IgD-negative memory B cell (primary cell): ENCODE results near the gene LRRIQ1. TPM values are rescaled to one million over a fixed set of nuclear protein-coding genes. Genes with fewer than 3 reads are reported as not detected.
"Not testable (repeated sequence)": the region's sequence is repeated elsewhere in the genome, so short reads cannot be mapped to it uniquely, and the experiment has no call there.

Experiments
- H3K27ac Mint-ChIP-seq, 3 donors: one replicate each; pipeline ENCODE4 v1.8.0; 2020 to 2022; ENCODE audit warnings: mild to moderate bottlenecking in 3 of 3, mixed read lengths in 3 of 3, moderate library complexity in 1 of 3
- H3K27me3 Mint-ChIP-seq: one replicate; pipeline ENCODE4 v1.8.0; 2021; ENCODE audit warnings: mixed read lengths
- H3K36me3 Mint-ChIP-seq: one replicate; pipeline ENCODE4 v1.8.0; 2020; ENCODE audit warnings: mild to moderate bottlenecking, mixed read lengths
- H3K4me1 Mint-ChIP-seq, 3 donors: one replicate each; pipeline ENCODE4 v1.8.0; 2020 to 2022; ENCODE audit warnings: mixed read lengths in 3 of 3, mild to moderate bottlenecking in 1 of 3
- H3K4me3 Mint-ChIP-seq, 4 donors: one replicate each; pipeline ENCODE4 v1.8.0; 2020 to 2022; ENCODE audit warnings: mild to moderate bottlenecking in 4 of 4, mixed read lengths in 4 of 4, moderate library complexity in 3 of 4
- H3K9me3 Mint-ChIP-seq, 3 donors: one replicate each; pipeline ENCODE4 v1.8.0; 2020 to 2021; ENCODE audit warnings: mixed read lengths in 3 of 3, mild to moderate bottlenecking in 1 of 3
- polyA plus RNA-seq: library from polyadenylated mRNA; unstranded; fragments of 300-500 nt; fragmentation: Illumina TruSeq; gene quantifications from one replicate; pipeline ENCODE4 v1.2.3, GENCODE V29; 2021

The LRRIQ1 gene
- polyA plus RNA-seq, 1 donor from 2014 or later, result not detected

DNA sequence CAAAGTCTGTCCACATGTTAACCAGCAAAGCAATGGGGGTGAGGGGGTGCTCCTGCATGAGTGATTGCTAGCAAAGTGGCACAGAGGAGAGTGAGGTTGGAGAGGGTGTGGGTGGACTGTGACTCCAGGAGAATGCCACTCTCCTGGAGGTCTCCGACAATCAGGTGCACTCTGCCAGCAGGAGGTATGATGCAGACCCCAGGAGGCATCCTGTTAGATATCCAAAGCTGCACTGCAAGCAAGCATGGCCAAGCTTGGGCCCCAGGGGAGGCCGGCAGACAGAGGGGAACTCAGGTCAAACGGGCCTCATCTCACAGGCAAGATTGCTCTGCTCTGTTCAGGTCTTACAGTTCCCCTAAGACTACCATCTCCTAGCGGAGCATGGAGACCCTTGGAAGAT is 170.4 kb downstream of the LRRIQ1 start:
- no peaks in the 10 kb centered on the region for H3K36me3 Mint-ChIP-seq
- peaks cover 0 to 1% (median 0%) of the 10 kb centered on the region in 3 donors for H3K4me1 Mint-ChIP-seq
- H3K4me3 Mint-ChIP-seq, result no peak overlapping the region

DNA sequence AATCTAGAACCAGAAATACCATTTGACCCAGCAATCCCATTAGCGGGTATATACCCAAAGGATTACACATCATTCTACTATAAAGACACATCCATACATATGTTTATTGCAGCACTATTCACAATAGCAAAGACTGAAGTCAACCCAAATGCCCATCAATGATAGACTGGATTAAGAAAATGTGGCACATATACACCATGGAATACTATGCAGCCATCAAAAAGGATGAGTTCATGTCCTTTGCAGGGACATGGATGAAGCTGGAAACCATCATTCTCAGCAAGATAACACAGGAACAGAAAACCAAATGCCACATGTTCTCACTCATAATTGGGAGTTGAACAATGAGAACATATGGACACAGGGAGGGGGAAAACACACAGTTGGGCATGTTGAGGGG is 188.2 kb downstream of the LRRIQ1 start:
- not testable (repeated sequence) for H3K27ac Mint-ChIP-seq, H3K9me3 Mint-ChIP-seq, H3K36me3 Mint-ChIP-seq, H3K4me1 Mint-ChIP-seq, H3K4me3 Mint-ChIP-seq, H3K27me3 Mint-ChIP-seq

More for the DNA sequence above, 170.4 kb downstream of the LRRIQ1 start:
- H3K27ac Mint-ChIP-seq, result no peak overlapping the region
- no peaks in the 10 kb centered on the region for H3K27me3 Mint-ChIP-seq
- peaks cover 0 to 4% (median 0%) of the 10 kb centered on the region in 3 donors for H3K9me3 Mint-ChIP-seq

DNA sequence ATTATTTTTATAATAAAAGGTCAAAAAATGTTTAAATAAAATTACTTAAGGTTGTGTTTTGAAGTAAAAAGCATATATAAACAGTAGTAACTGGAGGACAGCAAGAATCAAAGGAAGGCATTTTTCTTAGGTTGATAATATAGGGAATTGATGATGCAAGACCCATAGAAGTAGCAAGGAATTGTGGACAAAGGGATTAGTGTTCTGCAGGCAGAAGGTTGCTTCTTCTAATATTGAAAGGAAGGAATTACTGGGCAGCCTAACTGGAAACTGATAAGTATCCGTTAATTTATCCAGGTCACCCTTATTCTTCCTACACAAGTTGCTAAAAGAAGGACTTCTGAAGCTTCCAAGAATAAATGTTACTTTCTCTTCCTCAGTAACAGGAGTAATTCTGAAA is 189.3 kb downstream of the LRRIQ1 start:
- Mint-ChIP-seq H3K4me3 (no peak overlapping the region), H3K27me3 (no peaks in the 10 kb centered on the region), H3K36me3 (no peaks in the 10 kb centered on the region), H3K4me1 (no peaks in the 10 kb centered on the region), H3K27ac (no peak overlapping the region), H3K9me3 (peaks cover 0 to 8% (median 5%) of the 10 kb centered on the region in 3 donors)

DNA sequence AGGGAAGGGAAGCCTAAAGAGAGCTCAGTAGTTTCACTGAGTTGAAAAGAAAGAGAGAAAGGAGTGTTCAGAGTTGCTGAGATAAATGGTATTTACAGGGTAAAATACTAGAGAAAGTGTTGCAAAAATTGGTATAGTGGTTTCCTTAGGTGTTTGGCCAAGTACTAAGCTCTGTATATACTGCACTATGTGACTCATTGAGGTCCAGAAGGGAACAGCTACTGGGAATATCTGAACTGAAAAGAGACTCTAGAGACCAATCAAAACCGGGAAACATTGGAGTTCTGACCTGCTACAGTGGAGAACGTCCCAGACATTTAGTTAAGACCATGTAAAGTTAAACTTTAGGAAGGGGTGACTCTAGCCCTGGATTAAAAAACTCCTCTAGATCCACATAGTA is 201.2 kb downstream of the LRRIQ1 start:
- no peaks in the 10 kb centered on the region for H3K36me3 Mint-ChIP-seq
- H3K9me3 Mint-ChIP-seq, result peaks cover 0 to 4% (median 1%) of the 10 kb centered on the region in 3 donors
- no peak overlapping the region for H3K4me3 Mint-ChIP-seq
- no peak overlapping the region for H3K27ac Mint-ChIP-seq
- no peaks in the 10 kb centered on the region for H3K27me3 Mint-ChIP-seq
- no peaks in the 10 kb centered on the region for H3K4me1 Mint-ChIP-seq

DNA sequence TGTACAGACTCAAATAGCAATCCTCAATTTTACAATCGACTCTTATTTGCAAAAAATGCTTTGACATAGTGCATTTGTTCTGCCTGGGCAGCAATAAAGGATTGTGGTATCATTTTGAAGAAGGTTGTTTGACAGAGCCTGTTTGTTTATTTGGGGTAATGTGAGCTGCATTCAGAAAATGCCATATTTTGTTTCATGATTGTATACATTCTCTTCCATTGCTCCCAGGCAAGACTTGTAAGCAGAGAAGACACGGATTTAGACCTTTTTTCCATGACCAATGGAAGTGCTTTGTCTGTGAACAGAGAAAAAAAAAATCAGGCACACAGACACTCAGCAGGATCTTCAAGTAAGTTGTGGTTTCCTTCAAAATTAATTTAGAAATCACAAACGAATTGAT is 208.4 kb downstream of the LRRIQ1 start:
- Mint-ChIP-seq H3K27me3 (no peaks in the 10 kb centered on the region), H3K36me3 (no peaks in the 10 kb centered on the region), H3K9me3 (peaks cover 0 to 1% (median 0%) of the 10 kb centered on the region in 3 donors), H3K4me3 (no peak overlapping the region), H3K27ac (no peak overlapping the region), H3K4me1 (no peaks in the 10 kb centered on the region)

DNA sequence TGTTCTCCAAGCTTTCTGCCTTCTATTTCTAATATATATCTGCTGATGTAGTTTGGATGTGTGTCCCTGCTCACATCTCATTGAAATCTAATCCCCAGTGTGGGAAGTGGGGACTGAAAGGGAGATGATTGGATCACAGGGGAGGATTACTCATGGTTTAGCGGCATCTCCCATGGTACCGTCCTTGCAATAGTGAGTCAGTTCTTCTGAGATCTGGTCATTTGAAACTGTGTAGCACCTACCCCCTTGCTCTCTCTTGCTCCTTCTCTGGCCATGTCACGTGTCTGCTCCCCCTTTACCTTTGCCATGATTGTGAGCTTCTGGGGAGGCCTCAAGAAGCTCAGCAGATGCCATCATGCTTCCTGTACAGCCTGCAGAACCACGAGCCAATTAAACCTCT is 217.7 kb downstream of the LRRIQ1 start:
- H3K27me3 Mint-ChIP-seq, result no peaks in the 10 kb centered on the region
- H3K27ac Mint-ChIP-seq, result no peak overlapping the region
- H3K4me1 Mint-ChIP-seq, result no peaks in the 10 kb centered on the region
- no peaks in the 10 kb centered on the region for H3K36me3 Mint-ChIP-seq
- no peaks in the 10 kb centered on the region for H3K9me3 Mint-ChIP-seq
- no peak overlapping the region for H3K4me3 Mint-ChIP-seq

DNA sequence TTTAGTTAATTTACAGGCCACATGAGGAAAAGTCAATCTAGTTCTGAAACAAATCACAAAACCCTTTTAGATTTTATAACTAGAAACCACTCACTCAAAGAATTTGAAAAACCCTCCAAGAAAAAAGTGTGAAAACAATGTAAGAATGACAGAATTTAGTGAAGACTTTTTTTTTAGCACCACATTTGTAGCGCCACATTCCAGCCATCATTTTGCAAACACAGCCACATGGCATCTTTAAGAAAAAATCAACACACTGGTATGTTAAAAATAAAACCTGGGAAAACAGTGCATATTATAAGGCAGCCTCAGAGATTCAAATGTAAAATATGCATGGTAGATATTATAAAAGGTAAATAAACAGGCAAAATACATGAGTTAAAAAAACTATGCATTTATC is 221.5 kb downstream of the LRRIQ1 start:
- Mint-ChIP-seq H3K4me3 (no peak overlapping the region), H3K36me3 (no peaks in the 10 kb centered on the region), H3K27ac (no peak overlapping the region), H3K4me1 (no peaks in the 10 kb centered on the region), H3K9me3 (peaks cover 0 to 1% (median 0%) of the 10 kb centered on the region in 3 donors), H3K27me3 (no peaks in the 10 kb centered on the region)

DNA sequence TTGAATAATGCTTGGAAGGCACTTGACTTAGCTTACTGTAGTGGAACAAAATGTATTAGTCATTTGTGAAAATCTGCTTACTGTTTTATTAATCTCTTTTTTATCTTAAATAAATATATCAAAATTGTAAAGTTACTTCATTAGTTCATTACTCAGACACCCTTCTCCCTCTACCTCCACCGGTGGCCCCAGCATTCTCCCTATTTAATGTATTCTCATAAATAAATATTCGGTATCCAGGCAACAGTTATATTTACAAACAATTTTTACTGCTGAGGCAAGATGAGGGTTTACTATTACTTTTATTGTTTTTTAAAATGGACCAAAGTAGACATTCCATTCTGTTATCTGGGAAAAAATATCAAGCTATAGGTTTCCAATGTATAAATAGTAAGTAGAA is 224.3 kb downstream of the LRRIQ1 start:
- Mint-ChIP-seq H3K4me3 (no peak overlapping the region), H3K9me3 (peaks cover 0 to 1% (median 0%) of the 10 kb centered on the region in 3 donors), H3K4me1 (no peaks in the 10 kb centered on the region), H3K27ac (no peak overlapping the region), H3K36me3 (no peaks in the 10 kb centered on the region), H3K27me3 (no peaks in the 10 kb centered on the region)

DNA sequence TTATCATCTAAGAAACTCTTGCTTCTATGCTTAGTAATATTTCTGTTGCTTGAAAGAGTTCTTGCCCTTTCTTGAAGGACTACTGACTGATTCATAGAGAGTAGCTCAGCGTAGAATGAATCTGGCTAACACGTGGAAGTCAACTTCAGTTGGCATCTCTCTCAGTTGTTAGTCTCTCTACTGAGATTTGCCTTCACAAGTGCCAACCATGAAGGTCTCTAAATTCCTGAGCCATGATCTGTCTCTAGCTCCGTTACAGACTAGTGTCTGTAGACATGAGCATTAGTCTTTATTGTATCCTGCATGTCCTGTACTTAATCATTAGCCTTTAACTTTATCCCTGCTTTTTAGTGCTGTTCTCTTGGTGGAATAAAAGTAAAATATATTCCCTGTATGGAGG is 224.7 kb downstream of the LRRIQ1 start:
- H3K4me3 Mint-ChIP-seq, result no peak overlapping the region
- H3K27me3 Mint-ChIP-seq, result no peaks in the 10 kb centered on the region
- no peak overlapping the region for H3K27ac Mint-ChIP-seq
- H3K9me3 Mint-ChIP-seq, result peaks cover 0 to 1% (median 0%) of the 10 kb centered on the region in 3 donors
- H3K36me3 Mint-ChIP-seq, result no peaks in the 10 kb centered on the region
- H3K4me1 Mint-ChIP-seq, result no peaks in the 10 kb centered on the region

DNA sequence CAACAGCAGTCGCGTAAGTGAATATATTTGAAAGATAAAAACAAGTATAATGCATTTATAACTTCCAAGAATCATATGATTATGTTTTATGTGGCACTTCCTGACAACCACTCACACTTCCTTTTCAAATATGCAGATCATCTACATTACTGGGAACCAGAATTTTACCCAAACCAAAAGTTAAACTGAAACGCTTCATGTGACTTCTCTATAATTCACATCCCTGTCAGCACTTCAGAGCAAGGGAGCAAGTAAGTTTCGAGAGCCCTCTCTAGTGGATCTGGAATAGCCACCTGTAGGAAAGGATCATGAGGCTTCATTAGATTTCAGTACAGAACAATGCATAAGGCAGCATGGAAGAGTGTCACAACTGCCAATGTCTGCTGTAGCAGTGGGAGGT is 230.2 kb downstream of the LRRIQ1 start:
- H3K4me1 Mint-ChIP-seq, result no peaks in the 10 kb centered on the region
- H3K4me3 Mint-ChIP-seq, result no peak overlapping the region
- peaks cover 0 to 4% (median 0%) of the 10 kb centered on the region in 3 donors for H3K9me3 Mint-ChIP-seq
- H3K27me3 Mint-ChIP-seq, result no peaks in the 10 kb centered on the region
- H3K27ac Mint-ChIP-seq, result no peak overlapping the region
- no peaks in the 10 kb centered on the region for H3K36me3 Mint-ChIP-seq

DNA sequence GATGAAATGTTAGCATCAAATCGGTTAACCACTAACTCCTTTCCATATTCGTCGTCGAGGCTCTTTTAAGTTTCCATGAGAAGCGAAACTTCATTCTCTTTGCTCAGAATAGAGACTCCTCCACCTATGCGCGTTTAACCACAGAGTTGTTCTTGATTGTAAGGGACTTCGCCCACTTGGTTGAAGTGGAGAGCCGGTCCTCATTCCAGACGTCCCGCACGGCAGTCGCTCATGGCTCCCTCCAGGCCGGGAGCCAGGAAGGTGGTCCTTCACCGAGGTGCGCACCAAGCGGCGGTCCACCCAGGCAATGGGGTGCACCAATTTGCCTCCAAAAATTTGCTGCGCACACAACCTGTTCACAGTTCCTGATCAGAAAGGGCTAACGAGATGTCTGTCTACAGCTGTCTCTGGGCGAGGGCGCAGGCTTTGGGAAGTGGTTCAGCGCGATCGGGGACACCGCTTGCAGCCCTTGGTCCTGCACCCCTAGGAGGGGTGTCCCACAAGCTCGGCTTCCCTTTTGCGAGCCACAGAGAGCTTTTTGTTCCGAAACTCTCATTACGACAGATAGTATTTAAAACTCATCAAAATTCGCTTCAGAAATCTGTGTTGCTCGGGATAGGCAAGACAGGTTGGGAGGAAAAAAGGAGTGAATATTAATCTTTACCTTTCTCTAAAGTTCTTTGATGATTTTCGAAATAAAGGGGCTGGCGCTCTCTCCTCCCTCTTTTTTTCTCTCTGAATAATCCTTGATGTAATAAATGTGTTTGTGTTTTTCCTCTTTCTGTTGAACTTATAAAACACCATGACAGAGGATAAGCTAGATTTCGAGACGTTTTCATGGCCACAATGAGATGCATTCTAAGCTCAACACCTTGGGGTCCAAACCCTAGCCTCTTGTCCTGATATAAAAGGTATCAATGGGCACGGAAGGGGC is 237.5 kb downstream of the LRRIQ1 start:
- H3K9me3 Mint-ChIP-seq, result peaks cover 0 to 4% (median 2%) of the 10 kb centered on the region in 3 donors
- H3K36me3 Mint-ChIP-seq, result no peaks in the 10 kb centered on the region
- H3K27me3 Mint-ChIP-seq, result peaks cover 29% of the 10 kb centered on the region
- no peaks in the 10 kb centered on the region for H3K4me1 Mint-ChIP-seq
- no peak overlapping the region for H3K4me3 Mint-ChIP-seq
- H3K27ac Mint-ChIP-seq, result no peak overlapping the region

DNA sequence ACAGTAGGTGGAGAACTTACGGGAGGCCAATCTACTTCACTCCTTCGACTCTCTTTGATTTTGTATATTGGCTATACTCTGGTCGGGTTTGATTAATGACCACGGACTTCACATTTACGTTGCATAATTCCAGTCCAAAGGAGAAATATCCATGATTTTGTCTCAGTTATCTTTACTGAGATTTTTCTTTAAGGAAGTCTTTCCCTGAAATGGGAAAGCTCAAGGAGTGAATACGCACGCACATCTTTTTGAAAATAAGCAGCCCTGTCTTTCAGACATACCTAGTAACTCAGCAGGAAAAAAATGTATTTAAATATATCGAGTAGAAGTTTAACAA is 238.1 kb downstream of the LRRIQ1 start:
- no peaks in the 10 kb centered on the region for H3K36me3 Mint-ChIP-seq
- H3K4me1 Mint-ChIP-seq, result no peaks in the 10 kb centered on the region
- H3K27ac Mint-ChIP-seq, result no peak overlapping the region
- H3K27me3 Mint-ChIP-seq, result peaks cover 31% of the 10 kb centered on the region
- no peak overlapping the region for H3K4me3 Mint-ChIP-seq
- H3K9me3 Mint-ChIP-seq, result peaks cover 0 to 2% (median 0%) of the 10 kb centered on the region in 3 donors

DNA sequence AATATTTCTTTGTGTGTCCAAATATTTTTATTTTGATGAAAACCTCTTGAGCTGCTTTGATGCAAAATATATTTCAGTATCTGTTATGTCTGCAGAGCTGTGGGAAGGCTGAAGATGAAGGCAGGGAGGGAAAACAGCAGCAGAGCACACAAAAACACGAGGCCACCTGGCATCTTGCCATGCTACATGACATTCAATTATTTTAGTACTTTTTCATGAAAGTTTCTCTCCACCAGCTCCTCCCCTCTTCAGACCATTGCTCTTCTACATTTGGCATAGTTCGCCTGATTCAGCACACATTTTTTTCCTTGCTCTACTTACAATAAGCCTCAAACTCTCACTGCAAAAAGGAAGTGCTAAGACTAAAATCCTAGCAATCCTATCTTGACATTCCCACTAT is 239.2 kb downstream of the LRRIQ1 start:
- H3K4me3 Mint-ChIP-seq, result no peak overlapping the region
- H3K9me3 Mint-ChIP-seq, result peaks cover 0 to 2% (median 0%) of the 10 kb centered on the region in 3 donors
- H3K27me3 Mint-ChIP-seq, result peaks cover 37% of the 10 kb centered on the region
- no peak overlapping the region for H3K27ac Mint-ChIP-seq
- no peaks in the 10 kb centered on the region for H3K36me3 Mint-ChIP-seq
- peaks cover 0 to 3% (median 0%) of the 10 kb centered on the region in 3 donors for H3K4me1 Mint-ChIP-seq

DNA sequence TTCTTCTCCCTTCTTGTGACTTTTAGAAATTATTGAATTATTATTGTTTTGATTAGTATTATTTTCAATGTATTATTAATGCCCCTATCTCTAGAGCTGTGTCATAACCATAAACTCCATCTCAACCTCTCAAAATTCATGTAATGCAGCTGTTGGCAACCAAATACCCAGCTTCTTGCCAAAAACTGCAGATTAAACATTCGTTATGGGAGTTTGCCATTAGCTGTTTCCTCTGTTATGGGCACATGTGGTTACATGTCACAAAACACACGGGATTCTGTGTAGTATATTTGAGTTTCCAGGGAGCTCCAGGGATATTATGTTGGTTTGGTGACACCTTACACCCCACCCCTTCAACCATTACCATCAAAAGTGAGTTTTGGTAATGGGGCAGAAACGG is 241.0 kb downstream of the LRRIQ1 start:
- Mint-ChIP-seq H3K4me3 (no peak overlapping the region), H3K27ac (no peak overlapping the region), H3K36me3 (no peaks in the 10 kb centered on the region), H3K4me1 (peaks cover 0 to 8% (median 0%) of the 10 kb centered on the region in 3 donors), H3K27me3 (peaks cover 52% of the 10 kb centered on the region), H3K9me3 (peaks cover 0 to 2% (median 0%) of the 10 kb centered on the region in 3 donors)

DNA sequence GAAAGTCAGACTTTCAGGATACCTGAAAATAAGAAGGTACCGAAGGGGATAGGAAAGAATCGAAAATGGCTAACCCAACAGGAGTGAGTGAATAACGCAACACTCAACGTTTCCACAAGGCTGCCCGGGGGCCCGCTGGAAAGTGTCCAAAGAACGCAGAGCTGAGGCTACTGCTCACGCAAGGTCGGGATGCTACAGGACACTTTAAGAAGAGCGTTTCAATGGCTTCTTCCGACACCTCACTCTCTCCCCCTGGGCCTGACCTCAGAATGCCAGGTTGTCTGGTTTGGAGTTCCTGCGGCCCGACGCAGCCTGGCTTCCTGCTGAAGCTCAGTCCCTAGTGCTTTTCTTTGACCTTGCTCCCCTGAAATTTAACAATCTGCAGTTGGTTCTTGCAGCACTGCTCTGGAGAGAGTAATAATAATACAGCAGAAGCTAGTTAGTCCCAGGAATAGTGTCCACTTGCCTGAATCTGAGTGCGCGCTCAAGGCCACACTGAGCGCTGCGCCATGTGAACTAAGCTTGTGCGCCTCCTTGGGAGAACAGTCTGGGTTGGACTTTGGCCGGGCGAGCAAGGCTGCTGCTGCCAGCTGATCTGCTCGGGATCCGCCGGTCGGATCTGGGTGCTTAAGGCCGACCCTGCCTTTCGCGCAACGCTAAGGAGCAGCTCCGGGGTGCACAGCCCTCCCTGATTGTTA is 241.9 kb downstream of the LRRIQ1 start:
- H3K9me3 Mint-ChIP-seq, result peaks cover 0 to 2% (median 0%) of the 10 kb centered on the region in 3 donors
- no peak overlapping the region for H3K27ac Mint-ChIP-seq
- H3K4me1 Mint-ChIP-seq, result peaks cover 0 to 8% (median 0%) of the 10 kb centered on the region in 3 donors
- H3K27me3 Mint-ChIP-seq, result peaks cover 48% of the 10 kb centered on the region
- H3K4me3 Mint-ChIP-seq, result peak overlapping the region in 1 of 4 donors; percentile 37
- H3K36me3 Mint-ChIP-seq, result no peaks in the 10 kb centered on the region
